GM10248 (cell line): ENCODE measurements around the gene NNAT.

ENCODE experiments used
- CTCF ChIA-PET: fragments of 300-600 bp; sonication (Branson Sonifier 250); formaldehyde crosslinking; extraction: SDS; loops from one replicate; lab custom pipeline; 2021; ENCODE audit warnings: antibody characterized with exemption; lab: Yijun Ruan, JAX
- POLR2A ChIA-PET: fragments of 350-650 bp; sonication (Branson Sonifier 250); formaldehyde crosslinking; extraction: SDS; loops from one replicate; lab custom pipeline; 2020; ENCODE audit warnings: antibody characterized with exemption; lab: Yijun Ruan, JAX
- DNase-seq: peaks from one replicate; pipeline ENCODE4 v3.0.0; 2012; ENCODE audit errors: extremely low spot score
- CTCF ChIP-seq: IDR thresholded peaks from 2 replicates; pipeline ENCODE4 v1.5.1; 2012; ENCODE audit warnings: mild to moderate bottlenecking, low read depth; ENCODE audit errors: extremely low read depth, missing control alignments, control extremely low read depth

The NNAT gene

GRCh38 chr20:37564388-37565133, 43.5 kb downstream of the NNAT start:
- TF ChIP-seq CTCF = peak; percentile 96
- ChIA-PET CTCF (interaction anchor here (0.6 to 5.6 kb wide), 43 partner anchors 9 to 844 kb away, joined by 3 to 54 read pairs (median 4); partner anchors contain the start of gene TGM2), POLR2A (no interaction called here)
- DNase-seq = peak; percentile 83

GRCh38 chr20:37565134-37565811, 44.2 kb downstream of the NNAT start:
- no peak for DNase-seq
- ChIA-PET CTCF (interaction anchor here (1.0 to 5.6 kb wide), 23 partner anchors 9 to 662 kb away, joined by 3 to 54 read pairs (median 5); partner anchors contain the start of gene TGM2), POLR2A (no interaction called here)
- no peak for TF ChIP-seq CTCF

GRCh38 chr20:37566590-37567330, 45.7 kb downstream of the NNAT start:
- CTCF ChIA-PET = interaction anchor here (1.3 to 5.6 kb wide), 5 partner anchors 8 to 655 kb away, joined by 3 to 54 read pairs (median 24); no protein-coding TSS in a partner anchor
- no peak for DNase-seq
- POLR2A ChIA-PET = no interaction called here
- no peak for TF ChIP-seq CTCF

DNA sequence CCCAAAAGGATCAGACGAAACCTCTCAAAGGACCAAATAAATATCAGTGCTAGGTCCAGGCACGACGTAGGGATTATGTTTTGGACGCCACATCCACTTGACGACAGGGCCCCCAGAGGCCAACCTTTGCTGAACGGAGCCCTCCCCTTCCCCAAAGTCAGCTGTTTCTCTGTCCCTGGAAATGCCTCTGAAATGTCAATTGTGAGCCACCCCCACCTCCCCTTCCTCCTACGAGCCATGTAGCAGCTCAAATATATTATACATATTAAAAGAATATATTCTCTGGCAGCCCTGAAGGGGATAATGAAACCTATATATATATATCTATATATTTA, 46.2 kb downstream of the NNAT start:
- TF ChIP-seq CTCF = no peak
- POLR2A ChIA-PET = no interaction called here
- no peak for DNase-seq
- CTCF ChIA-PET = interaction anchor here (1.4 to 4.4 kb wide), 2 partner anchors 426 to 655 kb away, joined by 4 to 43 read pairs; no protein-coding TSS in a partner anchor

DNA sequence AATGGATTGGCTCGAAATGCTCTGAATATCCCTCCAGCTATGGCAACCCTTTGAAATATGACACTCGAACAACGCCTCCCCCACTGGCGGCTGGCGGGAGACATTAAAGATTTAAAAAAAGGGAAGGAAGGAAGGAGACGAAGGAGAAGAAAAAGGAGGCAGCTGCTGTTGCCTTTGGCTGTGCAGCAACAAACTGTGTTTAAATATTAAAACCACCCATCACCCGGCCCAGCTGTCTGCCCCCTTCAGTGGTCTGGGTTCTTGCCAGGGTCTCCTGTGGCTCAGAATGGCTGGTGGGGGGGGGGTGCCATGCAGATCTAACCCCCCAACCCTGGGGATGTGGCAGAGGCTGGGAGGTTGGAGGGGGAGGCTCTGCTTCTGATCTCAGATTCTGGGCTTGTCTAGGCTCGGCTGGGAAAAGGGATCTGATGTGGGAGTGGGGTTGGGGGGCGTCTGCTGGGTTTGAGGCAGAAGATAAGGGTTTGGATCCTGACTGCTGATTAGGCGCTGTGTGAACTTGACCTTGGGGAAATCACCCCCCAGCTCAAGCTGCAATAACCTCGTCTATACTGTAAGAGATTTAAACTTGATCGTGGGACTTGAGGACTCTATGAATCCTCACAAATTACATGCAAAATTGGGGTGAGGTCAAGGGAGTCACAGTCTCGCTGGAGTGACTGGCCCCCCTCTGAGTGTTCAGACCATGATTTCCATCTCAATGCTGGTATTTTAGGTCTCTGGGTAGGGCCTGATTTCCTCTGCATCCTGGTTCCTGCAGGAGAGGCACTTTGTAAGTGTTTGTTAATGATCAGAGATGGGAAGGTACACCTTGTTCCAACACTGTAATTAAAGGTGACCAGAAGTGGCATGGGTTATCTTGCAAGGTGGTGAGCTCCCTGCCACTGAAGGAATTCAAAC, 46.9 kb downstream of the NNAT start:
- no peak for TF ChIP-seq CTCF
- CTCF ChIA-PET = interaction anchor here (1.4 to 4.4 kb wide), 2 partner anchors 425 to 654 kb away, joined by 4 to 43 read pairs; no protein-coding TSS in a partner anchor
- POLR2A ChIA-PET = no interaction called here
- no peak for DNase-seq
